ENCODE data around the gene EEIG2.
"Not testable (repeated sequence)": the region's sequence is repeated elsewhere in the genome, so short reads cannot be mapped to it uniquely, and the experiment has no call there.

Gene EEIG2

GRCh38 chr1:108559215-108560186 is at the start of gene EEIG2:
EEIG2 (plus strand) TSS chr1:108560100; CDS start chr1:108560429, 329 bp downstream.
- peak; percentile 75 for DNase-seq (ENCODE audit: low read depth)
- TF ChIP-seq, protein P1, sequence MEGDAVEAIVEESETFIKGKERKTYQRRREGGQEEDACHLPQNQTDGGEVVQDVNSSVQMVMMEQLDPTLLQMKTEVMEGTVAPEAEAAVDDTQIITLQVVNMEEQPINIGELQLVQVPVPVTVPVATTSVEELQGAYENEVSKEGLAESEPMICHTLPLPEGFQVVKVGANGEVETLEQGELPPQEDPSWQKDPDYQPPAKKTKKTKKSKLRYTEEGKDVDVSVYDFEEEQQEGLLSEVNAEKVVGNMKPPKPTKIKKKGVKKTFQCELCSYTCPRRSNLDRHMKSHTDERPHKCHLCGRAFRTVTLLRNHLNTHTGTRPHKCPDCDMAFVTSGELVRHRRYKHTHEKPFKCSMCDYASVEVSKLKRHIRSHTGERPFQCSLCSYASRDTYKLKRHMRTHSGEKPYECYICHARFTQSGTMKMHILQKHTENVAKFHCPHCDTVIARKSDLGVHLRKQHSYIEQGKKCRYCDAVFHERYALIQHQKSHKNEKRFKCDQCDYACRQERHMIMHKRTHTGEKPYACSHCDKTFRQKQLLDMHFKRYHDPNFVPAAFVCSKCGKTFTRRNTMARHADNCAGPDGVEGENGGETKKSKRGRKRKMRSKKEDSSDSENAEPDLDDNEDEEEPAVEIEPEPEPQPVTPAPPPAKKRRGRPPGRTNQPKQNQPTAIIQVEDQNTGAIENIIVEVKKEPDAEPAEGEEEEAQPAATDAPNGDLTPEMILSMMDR (IDR thresholded peaks at IDR 0.05; ENCODE audit: insufficient read depth, low read depth, low read length, missing control alignments): peak; percentile 25
- peak within 1 kb of the TSS; percentile 37 for H3K4me3 ChIP-seq (ENCODE audit: low read length)

GRCh38 chr1:108511764-108512163 is 48.1 kb upstream of the EEIG2 start:
- no peak overlapping the region for H3K4me3 ChIP-seq (ENCODE audit: low read length)
- DNase-seq (ENCODE audit: low read depth): peak; percentile 7
- TF ChIP-seq, protein P1 (IDR thresholded peaks at IDR 0.05; ENCODE audit: insufficient read depth, low read depth, low read length, missing control alignments): no peak

DNA sequence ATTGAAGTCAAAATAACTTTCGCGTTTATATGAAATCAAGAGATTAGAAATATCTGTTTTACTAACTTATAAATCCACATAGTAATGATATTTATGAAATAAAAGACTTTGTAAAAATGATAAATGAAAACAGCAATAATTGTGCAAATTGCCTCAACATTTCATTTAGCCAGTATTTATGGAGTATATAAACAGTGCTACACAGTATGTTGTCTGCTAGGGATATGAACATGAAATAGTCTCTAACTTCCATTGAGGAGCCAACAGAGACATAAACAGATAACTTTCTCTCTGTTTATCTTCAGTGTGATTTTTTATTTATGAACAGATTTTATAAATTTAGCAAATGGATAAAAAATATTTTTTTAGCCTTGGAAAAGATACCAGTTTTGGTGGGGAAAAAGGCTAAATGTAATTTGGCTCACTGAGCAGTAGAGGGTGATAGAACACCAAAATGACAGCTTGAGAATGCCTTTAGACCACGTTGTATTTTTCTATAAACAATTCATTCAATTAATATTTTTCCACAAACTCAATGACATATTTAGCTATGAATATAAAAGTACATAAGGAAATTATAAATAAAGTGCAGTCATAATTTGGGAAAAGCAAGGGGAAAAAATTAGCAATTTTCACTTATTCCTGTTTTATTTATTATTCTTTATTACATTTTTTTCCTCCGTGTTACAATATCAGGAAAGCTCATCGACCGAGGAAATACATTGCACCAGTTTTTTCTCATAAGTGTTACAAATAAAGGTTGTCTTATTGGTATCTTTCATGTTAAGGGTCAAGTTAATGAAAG is 47.5 kb upstream of the EEIG2 start:
- no peak overlapping the region for H3K4me3 ChIP-seq (ENCODE audit: low read length)
- peak; percentile 43 for DNase-seq (ENCODE audit: low read depth)
- TF ChIP-seq, protein P1 (IDR thresholded peaks at IDR 0.05; ENCODE audit: insufficient read depth, low read depth, low read length, missing control alignments): peak; percentile 79

DNA sequence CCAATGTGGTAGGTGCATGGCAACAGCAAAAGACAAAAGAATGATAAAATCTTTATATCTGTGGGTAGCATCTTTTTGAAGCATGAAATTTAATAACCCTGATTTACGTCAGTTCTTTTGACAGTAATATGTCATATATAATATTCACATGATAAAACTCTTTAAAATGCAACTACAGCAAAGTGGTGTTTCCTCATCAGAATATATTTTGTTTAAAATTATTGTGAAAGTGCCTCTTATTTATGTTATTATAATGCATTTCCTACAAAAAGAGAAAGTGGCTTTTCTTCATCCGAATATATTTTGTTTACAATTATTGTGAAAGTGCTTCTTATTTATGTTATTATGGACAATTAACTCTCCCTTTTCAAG is 46.9 kb upstream of the EEIG2 start:
- TF ChIP-seq, protein P1 (IDR thresholded peaks at IDR 0.05; ENCODE audit: insufficient read depth, low read depth, low read length, missing control alignments): no peak
- no peak overlapping the region for H3K4me3 ChIP-seq (ENCODE audit: low read length)
- DNase-seq (ENCODE audit: low read depth): no peak

- not testable (repeated sequence) for H3K4me3 ChIP-seq (ENCODE audit: low read length); DNase-seq (ENCODE audit: low read depth)
These were observed 46.0 kb upstream of the EEIG2 start for GRCh38 chr1:108513914-108514313.

GRCh38 chr1:108517301-108517897 is 42.5 kb upstream of the EEIG2 start:
- not testable (repeated sequence) for H3K4me3 ChIP-seq (ENCODE audit: low read length); DNase-seq (ENCODE audit: low read depth)

DNA sequence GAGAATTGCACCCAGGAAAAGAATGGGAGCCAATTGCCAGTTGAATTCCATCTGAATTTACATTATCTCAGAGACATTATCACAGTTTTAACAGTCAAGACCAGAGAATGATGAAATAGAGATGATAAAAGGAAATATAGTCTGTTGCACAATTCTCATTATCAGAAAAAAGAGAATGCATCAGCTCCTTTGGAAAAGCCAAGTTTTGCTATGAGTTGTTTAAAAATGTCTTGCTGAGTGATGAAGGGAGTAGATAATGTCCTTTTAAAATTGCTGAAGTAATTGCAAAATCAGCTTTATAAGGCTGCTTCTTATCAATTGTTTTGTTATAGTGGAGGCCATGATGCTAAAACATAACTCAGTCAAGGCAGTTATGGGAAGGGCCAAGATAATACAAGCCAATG is 37.9 kb upstream of the EEIG2 start:
- no peak for DNase-seq (ENCODE audit: low read depth)
- TF ChIP-seq, protein P1 (IDR thresholded peaks at IDR 0.05; ENCODE audit: insufficient read depth, low read depth, low read length, missing control alignments): no peak
- no peak overlapping the region for H3K4me3 ChIP-seq (ENCODE audit: low read length)

All from epithelial cell of esophagus (primary cell).